Breast epithelium (tissue), 4 donors: ENCODE measurements around the gene PARP12. TPM values are rescaled to one million over a fixed set of nuclear protein-coding genes. Genes with fewer than 3 reads are reported as not detected.

Source experiments
- DNase-seq, 2 donors: peaks; one replicate each; pipeline ENCODE4 v3.0.0-alpha.2; 2019; ENCODE audit warnings: low spot score in 2 of 2
- H3K27ac ChIP-seq, 2 donors: fragments of 200-600 bp; sonication (generic) in 1 of 2; one replicate each; pipeline ENCODE4 v1.5.1; 2016 to 2019; ENCODE audit warnings: mild to moderate bottlenecking in 1 of 2
- H3K27me3 ChIP-seq, 2 donors: fragments of 200-600 bp; sonication (generic) in 1 of 2; one replicate each; pipeline versions ENCODE4 v1.5.1 to v1.6.0; 2017 to 2019; ENCODE audit warnings: control low read depth in 1 of 2, mild to moderate bottlenecking in 1 of 2
- H3K36me3 ChIP-seq: fragments of 200-600 bp; one replicate; pipeline ENCODE4 v1.5.1; 2019
- H3K4me1 ChIP-seq, 2 donors: fragments of 200-600 bp; sonication (generic); one replicate each; pipeline ENCODE4 v1.5.1; 2016 to 2019; ENCODE audit warnings: control low read depth in 1 of 2
- H3K4me3 ChIP-seq, 3 donors: fragments of 200-600 bp; sonication (generic); 1 replicate in 2 of 3; 2 replicates in 1 of 3; pipeline ENCODE4 v1.5.1; 2016 to 2019; ENCODE audit warnings: mild to moderate bottlenecking in 3 of 3, moderate library complexity in 2 of 3
- H3K9me3 ChIP-seq, 2 donors: fragments of 200-600 bp; sonication (generic) in 1 of 2; one replicate each; pipeline ENCODE4 v1.5.1; 2016 to 2019; ENCODE audit warnings: control low read depth in 1 of 2
- CTCF ChIP-seq, 3 donors: fragments of 450-650 bp; IDR thresholded peaks; one replicate each; pipeline ENCODE4 v1.5.1; 2016 to 2017; ENCODE audit warnings: antibody characterized with exemption in 3 of 3, mild to moderate bottlenecking in 3 of 3, moderate library complexity in 3 of 3
- POLR2A ChIP-seq: fragments of 450-650 bp; IDR thresholded peaks from one replicate; pipeline ENCODE4 v1.6.1; 2016; ENCODE audit warnings: antibody characterized with exemption, mild to moderate bottlenecking, moderate library complexity
- POLR2AphosphoS5 ChIP-seq, 3 donors: sonication (generic); formaldehyde crosslinking; IDR thresholded peaks; one replicate each; pipeline ENCODE4 v1.6.1; 2017; ENCODE audit warnings: antibody characterized with exemption in 3 of 3
- intact Hi-C: fragments of 100-400 bp; cut with DNase I; formaldehyde crosslinking; loops from one replicate; pipeline ENCODE4 v1.15.1; 2023; ENCODE audit warnings: low total_unique reads
- total RNA-seq, 3 donors: library from RNA; depleted of rRNA; stranded (reverse); fragments of >200 nt; gene quantifications; one replicate each; pipeline ENCODE4 v1.1.0, GENCODE V29; 2016

The PARP12 gene
- total RNA-seq, 3 donors from 2014 or later, result 24.8 to 44.9 (median 40.6) TPM

GRCh38 chr7:139990571-139991268 is 72.0 kb downstream of the PARP12 start:
- Histone ChIP-seq H3K27ac (no peak overlapping the region), H3K4me1 (no peaks in the 10 kb centered on the region), H3K36me3 (no peaks in the 10 kb centered on the region), H3K27me3 (no peaks in the 10 kb centered on the region), H3K4me3 (no peak overlapping the region), H3K9me3 (no peaks in the 10 kb centered on the region)
- TF ChIP-seq POLR2AphosphoS5 (IDR thresholded peaks at IDR 0.05) (no peak), POLR2A (no peak), CTCF (IDR thresholded peaks at IDR 0.05) (no peak)
- intact Hi-C loops, result no loop called here
- DNase-seq, result no peak

- H3K27me3 ChIP-seq, result no peaks in the 10 kb centered on the region
- H3K36me3 ChIP-seq, result no peaks in the 10 kb centered on the region
- H3K9me3 ChIP-seq, result no peaks in the 10 kb centered on the region
- no peaks in the 10 kb centered on the region for H3K4me1 ChIP-seq
- no peak for TF ChIP-seq CTCF (IDR thresholded peaks at IDR 0.05)
- no peak for TF ChIP-seq POLR2AphosphoS5 (IDR thresholded peaks at IDR 0.05)
- no peak for TF ChIP-seq POLR2A
- intact Hi-C loops, result no loop called here
- no peak overlapping the region for H3K4me3 ChIP-seq
- DNase-seq, result no peak
- H3K27ac ChIP-seq, result no peak overlapping the region
Observed at GRCh38 chr7:139990142-139990535, 72.6 kb downstream of the PARP12 start.

- no peak for TF ChIP-seq POLR2A
- Histone ChIP-seq H3K9me3 (no peaks in the 10 kb centered on the region), H3K27me3 (no peaks in the 10 kb centered on the region), H3K4me3 (no peak overlapping the region), H3K36me3 (no peaks in the 10 kb centered on the region), H3K27ac (no peak overlapping the region), H3K4me1 (no peaks in the 10 kb centered on the region)
- intact Hi-C loops, result no loop called here
- DNase-seq, result no peak
Observed at GRCh38 chr7:139989366-139990141, 73.2 kb downstream of the PARP12 start.

GRCh38 chr7:139987691-139988516 is 74.8 kb downstream of the PARP12 start:
- Histone ChIP-seq H3K4me3 (no peak overlapping the region), H3K36me3 (no peaks in the 10 kb centered on the region), H3K9me3 (no peaks in the 10 kb centered on the region), H3K27ac (no peak overlapping the region), H3K27me3 (no peaks in the 10 kb centered on the region), H3K4me1 (no peaks in the 10 kb centered on the region)
- TF ChIP-seq POLR2AphosphoS5 (IDR thresholded peaks at IDR 0.05) (no peak), POLR2A (no peak), CTCF (IDR thresholded peaks at IDR 0.05) (no peak)
- intact Hi-C loops, result no loop called here
- DNase-seq, result no peak

- H3K27ac ChIP-seq, result no peak overlapping the region
- H3K9me3 ChIP-seq, result no peaks in the 10 kb centered on the region
- no peak for DNase-seq
- no peaks in the 10 kb centered on the region for H3K4me1 ChIP-seq
- H3K36me3 ChIP-seq, result no peaks in the 10 kb centered on the region
- intact Hi-C loops, result no loop called here
- no peaks in the 10 kb centered on the region for H3K27me3 ChIP-seq
- no peak overlapping the region for H3K4me3 ChIP-seq
- no peak for TF ChIP-seq POLR2AphosphoS5 (IDR thresholded peaks at IDR 0.05)
- TF ChIP-seq CTCF (IDR thresholded peaks at IDR 0.05), result no peak
- TF ChIP-seq POLR2A, result no peak
Observed at GRCh38 chr7:139985811-139986210, 76.9 kb downstream of the PARP12 start.
